GM19328 (cell line): ENCODE results near the gene ARHGEF18.
"Not testable (repeated sequence)": the region's sequence is repeated elsewhere in the genome, so short reads cannot be mapped to it uniquely, and the experiment has no call there.

Experiments used
- ATAC-seq: cut with Tn5 transposase; IDR thresholded peaks from one replicate; pipeline ENCODE4 v1.9.1; 2021; ENCODE audit warnings: mild to moderate bottlenecking, moderate library complexity; ENCODE audit not compliant: unreplicated experiment

ARHGEF18 gene

DNA sequence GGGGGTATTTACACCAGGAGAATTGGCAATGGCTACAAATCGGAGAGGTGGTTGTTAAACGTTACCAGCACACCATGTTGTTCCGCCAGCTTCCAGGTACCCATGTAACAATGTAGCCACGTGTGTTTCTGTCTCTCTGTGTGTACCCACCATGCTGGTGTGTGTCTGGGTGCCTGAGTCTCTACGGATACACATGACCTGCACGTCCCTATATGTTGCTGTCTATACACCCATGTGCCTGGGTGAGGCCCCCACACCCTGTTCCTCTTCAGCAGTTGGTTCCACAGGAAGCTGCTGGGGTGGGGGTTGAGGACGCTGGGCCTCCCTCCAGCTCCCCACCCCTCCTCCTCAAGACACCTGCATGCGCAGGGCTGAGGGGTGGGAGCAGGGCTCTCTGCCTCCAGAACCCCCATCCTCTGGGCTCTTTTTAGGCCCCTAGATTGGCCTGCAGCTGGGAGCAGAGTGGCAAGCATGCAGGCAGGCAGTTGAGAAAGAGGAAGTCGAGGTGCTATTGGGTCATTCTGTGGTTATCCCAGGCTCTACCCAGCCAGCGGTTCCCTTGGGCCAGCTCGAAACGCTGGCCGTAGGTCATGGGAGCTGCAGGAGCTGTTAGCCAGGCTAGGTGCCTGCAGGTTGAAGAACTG is at the start of gene ARHGEF18:
ARHGEF18 (plus strand) TSS at position 351 of the 644 bp plus-strand sequence. CDS start 13,954 bp downstream, outside the sequence.
- peak; percentile 44 for ATAC-seq

DNA sequence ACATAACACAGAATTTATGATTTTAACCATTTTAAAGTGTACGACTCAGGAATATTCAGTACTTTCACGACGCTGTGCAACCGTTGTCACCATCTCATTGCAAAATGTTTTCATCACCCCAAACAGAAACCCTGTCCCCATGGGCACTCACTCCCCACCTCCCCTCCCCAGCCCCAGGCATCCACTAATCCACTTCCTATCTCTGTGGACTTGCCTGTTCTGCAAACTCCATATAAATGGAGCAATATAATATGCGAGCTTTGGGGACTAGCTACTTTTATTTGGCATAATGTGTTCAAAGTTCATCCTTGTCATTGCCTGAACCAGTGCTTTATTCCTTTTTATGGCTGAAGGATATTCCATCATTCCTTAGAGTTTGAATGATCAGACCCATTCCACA is 47.2 kb upstream of the ARHGEF18 start:
- ATAC-seq, result no peak

DNA sequence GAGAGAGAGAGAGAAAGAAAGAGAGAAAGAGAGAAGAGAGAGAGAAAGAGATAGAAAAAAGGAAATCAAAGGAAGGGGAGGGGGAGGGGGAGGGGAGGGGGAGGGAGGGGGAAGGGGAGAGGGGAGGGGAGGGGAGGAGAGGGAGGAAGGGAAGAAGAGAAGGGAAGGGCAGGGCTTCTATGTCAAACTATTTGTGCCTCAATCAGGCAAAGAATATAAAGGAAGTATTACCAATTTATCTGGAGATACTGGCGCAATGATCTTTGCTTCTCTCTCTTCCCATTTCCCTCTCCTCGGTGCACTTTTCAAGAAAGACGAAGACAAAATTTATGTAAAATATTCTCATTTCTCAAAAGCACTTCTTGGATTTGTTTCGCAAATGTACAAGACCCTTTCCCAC is 45.3 kb upstream of the ARHGEF18 start:
- no peak for ATAC-seq

DNA sequence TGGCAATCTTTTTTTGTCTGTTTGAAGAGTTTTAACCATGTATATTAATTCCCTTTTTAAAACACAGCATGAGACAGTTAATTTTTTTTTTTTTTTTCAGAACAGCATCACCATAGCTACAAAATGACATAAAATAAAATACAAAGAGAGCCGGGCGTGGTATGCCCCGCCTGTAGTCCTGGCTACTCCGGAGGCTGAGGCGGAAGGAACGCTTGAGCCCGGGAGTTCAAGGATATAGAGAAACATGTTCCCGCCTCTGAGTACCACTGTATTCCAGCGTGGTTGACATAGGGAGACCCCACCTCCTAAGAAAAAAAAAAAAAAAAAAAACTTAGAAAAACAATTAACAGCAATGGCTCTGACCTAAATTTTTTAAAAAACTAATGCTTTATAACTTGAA is 44.5 kb upstream of the ARHGEF18 start:
- no peak for ATAC-seq

DNA sequence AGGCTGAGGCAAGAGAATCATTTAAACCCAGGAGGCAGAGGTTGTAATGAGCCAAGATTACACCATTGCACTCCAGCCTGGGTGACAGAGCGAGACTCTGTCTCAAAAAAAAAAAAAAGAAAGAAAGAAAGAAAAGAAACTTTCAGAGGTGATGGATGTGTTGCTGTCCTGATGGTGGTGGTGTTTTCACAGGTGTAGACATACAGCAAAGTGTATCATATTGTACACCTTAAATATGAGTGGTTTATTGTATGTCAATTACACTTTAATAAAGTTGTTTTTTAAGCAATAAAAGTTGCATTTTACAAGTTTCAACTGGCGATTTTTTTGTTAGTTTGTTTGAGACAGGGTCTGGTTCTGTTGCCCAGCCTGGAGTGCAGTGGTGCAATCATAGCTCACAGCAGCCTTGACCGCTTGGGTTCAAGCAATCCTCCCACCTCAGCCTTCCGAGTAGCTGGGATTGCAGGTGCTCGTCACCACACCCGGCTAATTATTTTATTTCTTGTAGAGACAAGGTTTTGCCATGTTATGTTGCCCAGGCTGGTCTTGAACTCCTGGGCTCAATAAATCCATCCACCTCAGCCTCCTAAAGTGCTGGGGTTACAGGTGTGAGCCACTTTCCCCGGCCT is 41.0 kb upstream of the ARHGEF18 start:
- no peak for ATAC-seq

DNA sequence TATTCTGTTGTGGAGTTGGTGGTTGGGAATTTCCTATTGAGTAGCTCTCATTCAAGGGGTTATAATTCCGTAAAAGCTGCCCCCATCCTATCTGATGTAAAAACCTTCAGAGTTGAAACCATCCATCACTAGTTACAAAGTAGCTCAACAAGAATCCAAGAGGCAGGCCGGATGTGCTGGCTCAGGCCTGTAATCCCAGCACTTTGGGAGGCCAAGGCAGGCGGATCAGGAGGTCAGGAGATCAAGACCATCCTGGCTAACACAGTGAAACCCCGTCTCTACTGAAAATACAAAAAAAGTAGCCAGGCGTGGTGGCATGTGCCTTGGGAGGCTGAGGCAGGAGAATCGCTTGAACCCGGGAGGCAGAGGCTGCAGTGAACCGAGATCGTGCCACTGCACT is 40.4 kb upstream of the ARHGEF18 start:
- ATAC-seq, result not testable (repeated sequence)

DNA sequence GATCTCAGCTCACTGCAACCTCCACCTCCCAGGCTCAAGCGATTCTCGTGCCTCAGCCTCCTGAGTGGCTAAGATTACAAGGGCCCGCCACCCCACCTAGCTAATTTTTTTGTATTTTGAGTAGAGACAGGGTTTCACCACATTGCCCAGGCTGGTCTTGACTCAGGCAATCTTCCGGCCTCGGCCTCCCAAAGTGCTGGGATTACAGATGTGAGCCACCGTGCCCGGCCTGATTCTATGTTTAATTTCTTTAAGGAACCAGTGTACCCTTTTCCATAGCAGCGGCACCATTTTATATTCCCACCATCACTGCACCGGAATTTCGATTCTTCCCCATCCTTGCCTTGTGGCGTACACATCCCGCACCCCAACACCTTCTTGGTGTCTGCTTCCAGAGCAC is 36.8 kb upstream of the ARHGEF18 start:
- ATAC-seq, result no peak

DNA sequence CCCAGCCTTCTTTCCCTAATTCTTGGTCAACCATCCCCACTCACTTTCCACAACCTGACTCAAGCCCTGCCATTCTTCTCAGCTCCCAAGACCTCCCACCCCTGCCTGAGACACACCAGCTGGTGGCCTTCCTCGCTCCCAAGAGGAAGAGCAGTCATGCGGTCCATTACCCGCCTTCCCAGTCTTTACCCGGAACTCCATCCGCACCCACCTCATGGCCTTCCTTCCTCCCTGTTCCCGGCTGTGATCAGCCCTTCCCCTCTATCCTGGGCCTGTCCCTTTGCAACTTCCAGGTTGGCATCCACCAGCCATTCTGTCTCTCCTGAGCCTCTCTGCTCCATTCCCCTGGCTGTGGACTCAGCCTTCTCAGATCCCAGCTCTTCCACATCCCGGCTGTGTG is 35.9 kb upstream of the ARHGEF18 start:
- ATAC-seq, result no peak

DNA sequence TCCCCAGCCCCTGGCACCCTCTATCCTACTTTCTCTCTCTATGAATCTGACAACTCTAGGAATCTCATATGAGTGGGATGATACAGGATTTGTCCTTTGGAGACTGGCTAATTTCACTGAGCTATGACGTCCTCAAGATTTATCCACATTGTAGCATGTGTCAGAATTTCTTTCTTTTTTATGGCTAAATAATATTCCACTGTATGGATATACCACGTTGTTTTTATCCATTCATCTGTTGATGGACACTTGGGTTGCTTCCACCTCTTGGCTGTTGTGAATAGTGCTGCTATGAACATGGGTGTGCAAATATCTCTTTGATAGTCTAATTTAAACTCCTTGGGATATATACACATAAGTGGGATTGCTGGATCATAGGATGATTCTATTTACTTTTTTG is 30.6 kb upstream of the ARHGEF18 start:
- ATAC-seq, result no peak

DNA sequence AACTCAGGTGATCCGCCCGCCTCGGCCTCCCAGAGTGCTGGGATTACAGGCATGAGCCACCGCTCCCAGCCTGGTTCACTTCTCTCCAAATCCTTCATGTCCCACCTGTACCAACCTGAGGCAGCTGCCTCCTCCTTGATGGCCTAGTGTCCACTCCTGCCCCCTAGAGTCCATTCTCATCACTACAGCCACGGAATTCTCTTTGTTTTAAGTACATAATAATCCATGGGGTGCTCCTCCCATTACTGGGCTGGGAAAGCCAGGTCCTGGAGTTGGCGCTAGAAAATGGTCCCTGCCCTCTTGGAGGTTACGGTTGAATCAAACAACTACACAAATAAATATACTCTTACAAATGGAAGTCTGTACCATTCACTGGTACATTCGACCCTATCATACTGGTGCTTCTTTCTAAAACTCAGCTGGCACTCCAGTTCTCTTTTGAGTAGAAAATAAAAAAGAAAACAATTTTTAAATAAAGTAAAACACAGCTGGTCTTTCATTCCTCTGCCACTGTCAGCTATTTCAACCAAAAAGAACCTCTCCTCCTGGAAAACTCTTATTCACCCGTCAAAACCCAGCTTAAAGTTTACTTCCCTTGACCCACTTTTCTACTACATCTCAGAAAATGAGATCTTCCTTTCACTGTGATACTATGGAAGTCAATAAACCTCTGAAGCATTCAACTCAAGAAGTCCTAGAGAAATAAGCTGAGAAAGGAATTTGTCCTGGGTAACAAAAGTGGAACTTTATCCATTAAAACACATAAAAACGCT is 22.4 kb upstream of the ARHGEF18 start:
- no peak for ATAC-seq

DNA sequence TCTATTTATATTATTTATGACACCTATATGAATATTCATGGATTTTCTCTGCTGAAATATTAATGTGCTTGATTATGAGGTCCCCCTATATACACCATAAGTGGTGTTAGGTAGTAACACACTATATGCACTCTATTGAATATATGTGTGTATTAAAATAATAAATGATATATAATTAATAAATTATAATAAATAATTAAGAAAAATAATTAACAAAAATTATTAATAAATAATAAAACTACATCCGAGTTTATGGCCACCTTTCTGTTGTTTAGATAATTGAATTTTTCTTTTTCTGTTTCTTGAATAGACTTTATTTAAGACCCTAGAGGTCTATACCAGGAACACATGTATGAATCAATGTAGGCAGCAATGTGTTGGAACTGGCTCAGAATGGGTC is 20.9 kb upstream of the ARHGEF18 start:
- no peak for ATAC-seq

DNA sequence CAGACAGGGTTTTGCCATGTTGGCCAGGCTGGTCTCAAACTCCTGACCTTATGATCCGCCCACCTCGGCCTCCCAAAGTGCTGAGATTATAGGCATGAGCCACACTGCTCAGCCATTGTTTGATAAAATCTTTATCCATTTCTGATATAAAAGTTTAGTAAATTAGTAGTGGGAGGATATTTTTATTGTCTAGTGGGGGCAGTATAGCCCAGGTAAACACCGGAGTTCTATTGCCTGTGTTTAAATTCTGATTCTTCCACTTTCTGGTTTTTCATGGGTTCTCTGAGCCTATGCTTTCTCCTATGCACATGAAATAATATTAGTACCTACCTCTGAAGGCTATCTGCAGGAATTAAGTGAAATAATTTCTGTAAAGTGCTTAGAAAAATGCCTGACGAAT is 20.1 kb upstream of the ARHGEF18 start:
- ATAC-seq, result no peak

DNA sequence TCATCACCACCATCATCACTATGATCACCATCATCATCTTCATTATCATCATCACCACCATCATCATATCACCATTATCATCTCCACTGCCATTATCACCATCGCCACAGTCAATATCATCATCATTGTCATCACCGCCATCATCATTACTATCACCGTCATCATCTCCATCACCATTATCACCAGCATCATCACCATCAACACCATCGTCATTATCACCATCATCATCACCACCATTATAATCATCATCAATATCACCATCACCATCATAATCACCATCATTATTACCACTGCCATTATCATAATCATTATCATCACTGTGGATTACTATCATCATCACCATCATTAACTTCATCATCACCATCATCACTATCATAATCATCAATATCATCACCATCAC is 17.3 kb upstream of the ARHGEF18 start:
- ATAC-seq, result no peak

DNA sequence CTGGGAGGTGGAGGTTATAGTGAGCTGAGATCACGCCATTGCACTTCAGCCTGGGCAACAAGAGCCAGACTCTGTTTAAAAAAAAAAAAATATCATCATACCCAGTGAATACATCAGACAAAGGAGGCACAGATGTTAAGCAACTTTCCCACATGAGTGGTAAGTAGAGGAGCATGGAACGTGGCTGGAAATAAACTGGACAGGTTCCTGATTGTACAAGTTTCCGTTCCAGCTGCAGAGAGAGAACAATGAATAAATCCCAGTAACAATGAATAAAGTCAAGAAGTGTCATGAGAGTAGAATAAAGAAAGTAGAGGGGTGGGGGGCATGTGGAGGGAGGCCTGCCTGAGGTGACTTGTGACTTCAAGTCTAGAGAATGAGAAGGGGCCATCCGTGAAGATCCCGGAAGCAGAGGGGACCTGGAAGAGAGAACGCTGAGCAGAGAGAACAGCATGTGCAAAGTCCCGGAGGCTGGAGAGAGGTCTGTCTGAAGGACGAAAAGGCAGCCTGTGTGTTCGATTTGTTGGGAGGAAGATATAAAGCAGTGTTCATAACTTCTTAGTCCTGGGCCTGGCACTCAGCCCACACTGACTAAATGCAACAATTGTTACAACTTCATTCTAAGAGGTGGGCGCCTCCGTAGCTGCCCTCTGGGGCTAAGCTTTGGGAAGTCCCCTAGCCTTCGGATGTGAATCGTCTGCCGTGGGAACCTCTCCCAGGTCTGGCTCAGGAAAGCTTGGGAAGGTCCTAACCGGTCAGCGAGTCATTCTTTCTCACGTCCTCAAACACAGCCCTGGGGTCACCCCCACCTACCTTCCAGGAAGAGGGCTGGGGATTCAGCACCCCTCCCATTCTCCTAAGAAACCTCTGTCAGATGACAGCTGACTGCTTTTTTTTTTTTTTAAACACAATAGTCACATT is 15.3 kb upstream of the ARHGEF18 start:
- ATAC-seq, result no peak

DNA sequence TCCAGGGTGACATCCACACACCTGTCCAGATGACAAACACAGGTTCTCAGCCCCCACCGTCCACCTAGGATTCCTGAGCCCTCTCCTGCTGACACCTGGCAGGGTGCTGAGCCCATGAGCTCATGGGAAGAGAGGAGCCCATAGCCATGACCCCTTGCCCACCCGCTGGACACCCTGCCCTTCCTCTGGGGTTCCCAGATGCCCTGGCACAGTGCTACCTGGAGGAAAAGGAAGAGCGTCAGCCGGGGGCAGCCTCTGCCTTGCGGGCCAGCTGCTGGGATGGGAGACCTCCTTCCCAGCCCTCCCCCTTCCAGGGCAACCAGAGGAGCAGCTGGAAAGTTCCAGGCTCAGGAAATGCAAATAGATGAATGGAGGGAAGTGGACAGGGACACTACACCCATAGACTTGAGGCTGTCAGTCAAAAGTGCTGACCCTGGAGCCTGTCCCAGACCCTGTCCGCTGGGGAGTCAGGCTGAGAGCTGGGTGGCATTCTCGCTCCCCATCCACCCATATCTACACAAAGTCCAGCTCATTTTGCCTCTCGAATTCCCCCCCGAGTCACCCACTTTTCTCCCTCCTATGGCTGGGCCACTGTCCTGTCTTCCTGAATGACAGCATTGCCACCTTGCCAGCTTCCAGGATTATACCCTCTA is 12.3 kb upstream of the ARHGEF18 start:
- ATAC-seq, result no peak

DNA sequence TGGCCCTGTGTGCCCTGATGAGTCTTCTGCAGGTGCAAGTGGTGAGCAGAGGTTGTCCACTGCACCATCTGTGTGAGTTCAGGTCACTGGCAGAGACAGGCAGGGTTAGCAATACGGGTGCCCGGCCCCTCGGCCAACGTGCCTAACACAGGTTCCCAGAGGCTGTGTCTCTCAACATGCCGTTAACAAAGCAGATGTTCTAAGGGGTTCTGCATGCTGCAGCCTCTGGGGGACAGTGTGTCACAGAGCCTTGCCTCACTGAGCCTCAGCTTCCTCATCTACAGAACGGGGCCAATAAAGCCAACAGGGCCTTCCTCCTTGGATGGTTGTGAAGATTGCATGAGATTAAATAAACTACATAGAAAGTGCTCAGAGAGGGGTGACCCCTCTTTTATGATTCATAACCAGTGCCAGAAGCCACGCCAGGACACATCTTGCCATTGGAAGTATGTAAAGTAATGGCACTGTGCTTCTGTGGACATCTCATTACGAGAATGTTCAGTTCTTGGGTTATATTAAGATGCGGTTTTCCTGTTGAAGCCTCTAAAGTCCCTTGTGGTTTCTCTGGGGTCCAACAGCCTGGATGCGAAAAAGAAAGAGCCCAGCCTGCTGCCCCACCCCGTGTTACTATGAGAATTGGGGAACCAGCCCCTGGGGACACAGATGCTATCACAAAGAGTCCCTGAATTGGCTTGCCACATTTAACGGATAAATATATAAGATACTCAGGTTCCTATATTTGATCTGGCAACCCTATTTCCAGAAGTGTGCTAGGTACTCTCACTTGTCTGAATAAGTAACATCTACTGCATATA is 11.2 kb upstream of the ARHGEF18 start:
- ATAC-seq, result peak; percentile 50

DNA sequence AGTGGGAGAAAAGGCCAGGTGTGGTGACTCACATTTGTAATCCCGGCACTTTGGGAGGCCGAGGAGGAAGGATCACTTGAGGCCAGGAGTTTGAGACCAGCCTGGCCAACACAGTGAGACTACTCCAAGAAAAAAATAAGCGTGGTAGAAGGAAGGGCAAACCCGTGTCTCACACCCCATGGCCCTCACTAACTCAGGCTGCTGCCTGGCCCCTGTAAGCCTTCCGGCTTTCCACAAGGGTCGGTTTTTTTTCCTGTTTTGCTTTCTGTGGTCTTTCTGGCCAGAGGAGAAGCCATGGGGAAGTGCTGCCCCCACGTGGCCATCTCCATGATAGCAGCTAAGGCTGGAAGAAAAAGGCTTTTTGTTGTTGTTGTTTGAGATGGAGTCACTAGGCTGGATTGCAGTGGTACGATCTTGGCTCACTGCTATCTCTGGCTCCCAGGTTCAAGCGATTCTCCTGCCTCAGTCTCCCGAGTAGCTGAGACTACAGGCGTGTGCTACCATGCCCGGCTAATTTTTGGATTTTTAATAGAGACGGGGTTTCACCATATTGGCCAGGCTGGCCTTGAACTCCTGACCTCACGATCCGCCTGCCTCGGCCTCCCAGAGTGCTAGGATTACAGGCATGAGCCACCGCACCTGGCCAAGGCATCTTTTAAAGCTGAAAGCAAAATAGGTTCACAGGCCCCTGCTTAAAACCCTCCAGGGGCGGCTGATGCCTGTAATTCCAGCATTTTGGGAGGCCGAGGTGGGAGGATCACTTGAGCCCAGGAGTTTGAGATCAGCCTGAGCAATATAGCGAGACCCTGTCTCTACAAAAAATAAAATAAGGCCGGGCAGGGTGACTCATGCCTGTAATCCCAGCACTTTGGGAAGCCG is 7.5 kb upstream of the ARHGEF18 start:
- ATAC-seq, result no peak

DNA sequence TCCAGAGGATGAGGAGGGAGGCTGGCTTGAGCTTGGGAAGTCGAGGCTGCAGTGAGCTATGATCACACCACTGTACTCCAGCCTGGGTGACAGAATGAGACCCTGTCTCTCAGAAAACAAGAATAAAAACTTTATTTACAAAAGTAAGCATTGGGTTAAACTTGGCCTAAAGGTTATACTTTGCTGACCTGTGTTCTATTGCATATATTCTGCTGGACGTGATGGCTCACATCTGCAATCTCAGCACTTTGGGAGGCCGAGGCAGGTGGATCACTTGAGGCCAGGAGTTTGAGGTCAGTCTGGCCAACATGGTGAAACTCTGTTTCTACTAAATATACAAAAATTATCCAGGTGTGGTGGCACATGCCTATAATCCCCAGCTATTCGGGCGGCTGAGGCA is 6.6 kb upstream of the ARHGEF18 start:
- ATAC-seq, result no peak

DNA sequence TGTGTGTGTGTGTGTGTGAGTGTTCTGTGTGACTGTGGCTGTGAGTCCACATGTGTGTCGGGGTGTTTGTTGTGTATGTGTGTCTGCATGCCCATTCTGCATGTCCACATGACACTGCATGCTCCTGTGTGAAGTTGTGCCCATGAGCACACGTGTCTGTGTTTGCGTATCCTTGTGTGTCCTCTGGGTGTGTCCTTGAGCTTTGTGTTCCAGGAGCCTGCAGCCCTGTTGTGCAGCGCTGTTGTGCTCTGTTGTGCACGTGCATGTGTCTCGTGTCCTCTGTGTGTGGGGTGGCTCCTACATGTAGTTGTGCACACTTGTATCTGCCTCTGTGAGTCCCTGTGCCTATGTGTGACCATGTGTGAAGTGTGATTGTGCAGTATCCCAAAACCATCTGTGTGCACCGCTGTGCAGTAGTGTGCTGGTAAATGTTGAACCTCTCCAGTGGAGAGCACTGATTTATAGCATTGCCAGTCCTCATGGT is 2.2 kb upstream of the ARHGEF18 start:
- ATAC-seq, result no peak
